GM23248 (cell line): ENCODE measurements around the gene IHH.

Source experiments
- EZH2 ChIP-seq: fragments of 200-600 bp; sonication (generic); IDR thresholded peaks from 2 replicates; pipeline ENCODE4 v1.6.1; 2018; ENCODE audit warnings: antibody characterized with exemption, mild to moderate bottlenecking; ENCODE audit not compliant: insufficient read depth, poor library complexity, severe bottlenecking
- EZH2phosphoT487 ChIP-seq: fragments of 200-600 bp; sonication (generic); IDR thresholded peaks from 2 replicates; pipeline ENCODE4 v1.6.1; 2018; ENCODE audit warnings: antibody characterized with exemption, moderate library complexity, mild to moderate bottlenecking, low read depth; ENCODE audit not compliant: insufficient read depth

GRCh38 chr2:219106251-219106650 lies 45.5 kb upstream of the IHH start:
- no peak for TF ChIP-seq EZH2phosphoT487
- no peak for TF ChIP-seq EZH2
